ENCODE results near the gene ZNF275.

ZNF275 gene

DNA sequence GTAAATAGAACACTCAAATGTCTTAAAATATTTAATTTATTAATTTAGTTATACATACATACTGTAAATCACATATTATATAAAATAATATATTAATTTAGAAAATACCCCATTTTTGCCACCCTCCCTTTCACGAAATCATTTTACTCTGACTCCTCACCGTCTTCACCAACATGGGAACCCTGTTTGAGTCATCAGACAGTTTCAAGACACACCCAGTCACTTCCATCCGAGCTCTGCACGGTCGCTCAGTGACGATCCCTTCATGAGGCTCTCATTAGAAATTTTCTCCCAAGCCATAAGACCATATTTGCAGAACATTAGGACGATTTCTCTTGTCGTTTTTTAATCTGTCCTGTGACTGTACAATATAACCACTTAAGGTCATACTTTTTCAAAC, 14.5 kb downstream of the ZNF275 start:
- no peak for TF ChIP-seq CTCF (conservative IDR thresholded peaks at IDR 0.05)
- H3K27ac ChIP-seq = no peak overlapping the region

DNA sequence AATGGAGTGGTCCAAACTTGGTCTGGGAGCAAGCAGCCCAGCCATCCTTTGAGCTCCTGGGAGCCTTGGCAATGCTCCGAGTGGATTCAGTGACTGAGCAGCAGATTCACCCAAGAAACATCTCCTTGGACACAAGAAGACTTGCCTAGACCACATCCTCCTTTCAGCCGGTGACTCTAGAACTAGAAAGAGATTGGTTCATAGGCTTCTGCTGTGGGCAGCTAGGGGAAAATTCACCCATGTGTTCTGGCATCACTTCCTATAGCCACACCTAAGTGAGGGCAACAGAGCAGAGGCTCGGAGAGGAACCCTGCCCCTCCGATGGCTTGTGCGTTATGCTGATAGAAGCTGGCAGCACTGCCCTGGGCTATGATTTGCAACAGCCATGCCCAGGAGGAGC, 16.0 kb downstream of the ZNF275 start:
- TF ChIP-seq CTCF (conservative IDR thresholded peaks at IDR 0.05) = no peak
- no peak overlapping the region for H3K27ac ChIP-seq

DNA sequence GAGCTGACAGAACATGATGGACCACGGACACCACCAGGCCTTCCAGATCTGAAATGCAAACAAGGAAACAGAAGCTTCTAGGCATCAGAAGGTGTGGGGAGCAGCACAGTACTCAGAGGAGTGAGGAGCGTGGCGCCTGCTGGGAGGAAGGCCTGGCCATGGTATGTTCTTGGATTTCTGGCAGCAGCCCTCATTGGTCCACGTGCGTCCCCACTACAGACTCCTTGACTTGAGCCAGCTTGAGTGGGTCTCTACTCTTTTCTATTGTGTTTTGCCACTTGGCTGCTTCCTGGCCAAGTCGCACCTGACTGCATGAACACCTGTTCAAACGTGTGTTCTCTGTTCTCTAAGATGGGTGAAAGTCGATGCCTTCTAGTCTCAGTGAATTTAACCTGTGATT, 18.0 kb downstream of the ZNF275 start:
- H3K27ac ChIP-seq = no peak overlapping the region
- TF ChIP-seq CTCF (conservative IDR thresholded peaks at IDR 0.05) = no peak

- no peak for TF ChIP-seq CTCF (conservative IDR thresholded peaks at IDR 0.05)
- 0 out of 2 replicates have a peak overlapping the region, but pooled peaks have one; percentile 39 for H3K27ac ChIP-seq
These were observed 18.9 kb downstream of the ZNF275 start for GRCh38 chrX:153352858-153353257.

- H3K27ac ChIP-seq = peak overlapping the region; percentile 39
- TF ChIP-seq CTCF (conservative IDR thresholded peaks at IDR 0.05) = no peak; the same call in 1 of the 2 replicates
These were observed 19.5 kb downstream of the ZNF275 start for GRCh38 chrX:153353416-153353815.

- TF ChIP-seq CTCF (conservative IDR thresholded peaks at IDR 0.05) = no peak
- H3K27ac ChIP-seq = no peak overlapping the region
These were observed 23.9 kb downstream of the ZNF275 start for GRCh38 chrX:153357877-153358276.

GRCh38 chrX:153361781-153362397, 27.9 kb downstream of the ZNF275 start:
- peak overlapping the region; percentile 95 for H3K27ac ChIP-seq
- TF ChIP-seq CTCF (conservative IDR thresholded peaks at IDR 0.05) = no peak

Data from VCaP (cell line).